Ovary (tissue), 3 donors: ENCODE data around the gene SLC25A47.

Experiments
- CTCF ChIP-seq, 3 donors: fragments of 450-650 bp in 2 of 3; fragments of 200-600 bp in 1 of 3; IDR thresholded peaks; one replicate each; pipeline versions ENCODE4 v1.5.1 to v1.8.0; 2016 to 2022; ENCODE audit warnings: antibody characterized with exemption in 3 of 3, mild to moderate bottlenecking in 1 of 3
- EP300 ChIP-seq: sonication (generic); formaldehyde crosslinking; IDR thresholded peaks from one replicate; pipeline ENCODE4 v1.6.1; 2017; ENCODE audit warnings: antibody characterized with exemption
- POLR2A ChIP-seq: fragments of 450-650 bp; IDR thresholded peaks from one replicate; pipeline ENCODE4 v1.6.1; 2017; ENCODE audit warnings: antibody characterized with exemption, mild to moderate bottlenecking, moderate library complexity
- donor health status: DM: no; HTN: no; CAD: no.

GRCh38 chr14:100285021-100285912, 37.9 kb upstream of the SLC25A47 start:
- TF ChIP-seq CTCF (IDR thresholded peaks at IDR 0.05) (peak; percentile 13 to 87 (median 81)), POLR2A (peak; percentile 34), EP300 (no peak)
